Left lung (tissue), 10 donors: ENCODE data around the gene DPH7. TPM values are rescaled to one million over a fixed set of nuclear protein-coding genes. Genes with fewer than 3 reads are reported as not detected.

Source experiments
- ATAC-seq: fragments of 200-7000 bp; cut with Tn5 transposase; one replicate; pipeline ENCODE4 v1.9.1; 2020; ENCODE audit warnings: moderate library complexity
- DNase-seq, 4 donors: peaks; one replicate each; pipeline ENCODE4 v3.0.0-alpha.2; 2013 to 2020
- H3K27ac ChIP-seq, 2 donors: fragments of 200-600 bp; sonication (generic) in 1 of 2; one replicate each; pipeline versions ENCODE4 v1.5.0 to v1.8.0; 2020 to 2021
- H3K27me3 ChIP-seq, 2 donors: fragments of 200-600 bp; sonication (generic) in 1 of 2; one replicate each; pipeline versions ENCODE4 v1.5.0 to v1.8.0; 2020 to 2021
- H3K36me3 ChIP-seq, 2 donors: fragments of 200-600 bp; sonication (generic) in 1 of 2; one replicate each; pipeline versions ENCODE4 v1.5.0 to v1.8.0; 2020 to 2021
- H3K4me1 ChIP-seq, 2 donors: fragments of 200-600 bp; one replicate each; pipeline ENCODE4 v1.8.0; 2021
- H3K4me3 ChIP-seq, 2 donors: fragments of 200-600 bp; sonication (generic) in 1 of 2; one replicate each; pipeline versions ENCODE4 v1.5.0 to v1.8.0; 2020 to 2021; ENCODE audit warnings: mild to moderate bottlenecking in 1 of 2
- H3K9me3 ChIP-seq, 2 donors: fragments of 200-600 bp; sonication (generic) in 1 of 2; one replicate each; pipeline versions ENCODE4 v1.5.0 to v1.8.0; 2020 to 2021
- intact Hi-C, 2 donors: fragments of 100-400 bp; cut with DNase I; formaldehyde crosslinking; loops; one replicate each; pipeline versions ENCODE4 v1.11.2 to v1.14.2; 2022
- polyA plus RNA-seq, 6 donors: library from polyadenylated mRNA; unstranded; fragments of 120-200 nt; gene quantifications; one replicate each; pipeline ENCODE4 v1.2.1, GENCODE V29; 2013; ENCODE audit not compliant: insufficient read length in 6 of 6
- total RNA-seq, 2 donors: library from RNA; stranded (reverse); fragmentation: NEBNext Ultra II Directional; extraction: Animal tissue kit (Norgen Biotek cat#: 25700); gene quantifications; one replicate each; pipeline ENCODE4 v1.2.1, GENCODE V29; 2021
- TF ChIP-seq, protein P1 (sequence below), 2 donors: fragments of 200-600 bp; sonication (generic) in 1 of 2; IDR thresholded peaks; one replicate each; pipeline versions ENCODE4 v1.5.0 to v1.8.0; 2021; ENCODE audit warnings: antibody characterized with exemption in 2 of 2
- donor health status: DM: no; HTN: yes; CAD: no.
- donor health status: DM: no; HTN: no; CAD: no.

The DPH7 gene
- total and polyA plus RNA-seq, 8 donors = 25.6 to 69.2 (median 51.7) TPM

- TF ChIP-seq, protein P1, sequence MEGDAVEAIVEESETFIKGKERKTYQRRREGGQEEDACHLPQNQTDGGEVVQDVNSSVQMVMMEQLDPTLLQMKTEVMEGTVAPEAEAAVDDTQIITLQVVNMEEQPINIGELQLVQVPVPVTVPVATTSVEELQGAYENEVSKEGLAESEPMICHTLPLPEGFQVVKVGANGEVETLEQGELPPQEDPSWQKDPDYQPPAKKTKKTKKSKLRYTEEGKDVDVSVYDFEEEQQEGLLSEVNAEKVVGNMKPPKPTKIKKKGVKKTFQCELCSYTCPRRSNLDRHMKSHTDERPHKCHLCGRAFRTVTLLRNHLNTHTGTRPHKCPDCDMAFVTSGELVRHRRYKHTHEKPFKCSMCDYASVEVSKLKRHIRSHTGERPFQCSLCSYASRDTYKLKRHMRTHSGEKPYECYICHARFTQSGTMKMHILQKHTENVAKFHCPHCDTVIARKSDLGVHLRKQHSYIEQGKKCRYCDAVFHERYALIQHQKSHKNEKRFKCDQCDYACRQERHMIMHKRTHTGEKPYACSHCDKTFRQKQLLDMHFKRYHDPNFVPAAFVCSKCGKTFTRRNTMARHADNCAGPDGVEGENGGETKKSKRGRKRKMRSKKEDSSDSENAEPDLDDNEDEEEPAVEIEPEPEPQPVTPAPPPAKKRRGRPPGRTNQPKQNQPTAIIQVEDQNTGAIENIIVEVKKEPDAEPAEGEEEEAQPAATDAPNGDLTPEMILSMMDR (IDR thresholded peaks at IDR 0.05) = no peak
- no peak overlapping the region for H3K27ac ChIP-seq
- peaks cover 0 to 11% of the 10 kb centered on the region in 2 donors for H3K36me3 ChIP-seq
- H3K27me3 ChIP-seq = no peaks in the 10 kb centered on the region
- no peak for ATAC-seq
- H3K9me3 ChIP-seq = no peaks in the 10 kb centered on the region
- peaks cover 22 to 60% of the 10 kb centered on the region in 2 donors for H3K4me1 ChIP-seq
- intact Hi-C loops = no loop called here
- no peak for DNase-seq
- H3K4me3 ChIP-seq = peak overlapping the region in 1 of 2 donors; percentile 77
Measured at GRCh38 chr9:137620581-137620980, 41.9 kb upstream of the DPH7 start.

GRCh38 chr9:137620048-137620405 lies 41.3 kb upstream of the DPH7 start:
- Histone ChIP-seq H3K9me3 (no peaks in the 10 kb centered on the region), H3K4me3 (peak overlapping the region; percentile 77 to 78), H3K27ac (peak overlapping the region; percentile 67 to 88), H3K36me3 (peaks cover 0 to 16% of the 10 kb centered on the region in 2 donors), H3K27me3 (no peaks in the 10 kb centered on the region), H3K4me1 (peaks cover 22 to 57% of the 10 kb centered on the region in 2 donors)
- ATAC-seq = no peak
- DNase-seq = no peak
- TF ChIP-seq, protein P1 (IDR thresholded peaks at IDR 0.05) = no peak
- intact Hi-C loops = no loop called here

GRCh38 chr9:137619240-137620047 lies 40.7 kb upstream of the DPH7 start:
- H3K4me1 ChIP-seq = peaks cover 22 to 54% of the 10 kb centered on the region in 2 donors
- intact Hi-C loops = no loop called here
- peaks cover 0 to 22% of the 10 kb centered on the region in 2 donors for H3K36me3 ChIP-seq
- TF ChIP-seq, protein P1 (IDR thresholded peaks at IDR 0.05) = no peak
- peak overlapping the region; percentile 67 to 88 for H3K27ac ChIP-seq
- DNase-seq (peak in 2 of 4 donors; percentile 42 to 86), ATAC-seq (peak; percentile 5)
- peak overlapping the region; percentile 77 to 78 for H3K4me3 ChIP-seq
- no peaks in the 10 kb centered on the region for H3K27me3 ChIP-seq
- H3K9me3 ChIP-seq = no peaks in the 10 kb centered on the region

DNA sequence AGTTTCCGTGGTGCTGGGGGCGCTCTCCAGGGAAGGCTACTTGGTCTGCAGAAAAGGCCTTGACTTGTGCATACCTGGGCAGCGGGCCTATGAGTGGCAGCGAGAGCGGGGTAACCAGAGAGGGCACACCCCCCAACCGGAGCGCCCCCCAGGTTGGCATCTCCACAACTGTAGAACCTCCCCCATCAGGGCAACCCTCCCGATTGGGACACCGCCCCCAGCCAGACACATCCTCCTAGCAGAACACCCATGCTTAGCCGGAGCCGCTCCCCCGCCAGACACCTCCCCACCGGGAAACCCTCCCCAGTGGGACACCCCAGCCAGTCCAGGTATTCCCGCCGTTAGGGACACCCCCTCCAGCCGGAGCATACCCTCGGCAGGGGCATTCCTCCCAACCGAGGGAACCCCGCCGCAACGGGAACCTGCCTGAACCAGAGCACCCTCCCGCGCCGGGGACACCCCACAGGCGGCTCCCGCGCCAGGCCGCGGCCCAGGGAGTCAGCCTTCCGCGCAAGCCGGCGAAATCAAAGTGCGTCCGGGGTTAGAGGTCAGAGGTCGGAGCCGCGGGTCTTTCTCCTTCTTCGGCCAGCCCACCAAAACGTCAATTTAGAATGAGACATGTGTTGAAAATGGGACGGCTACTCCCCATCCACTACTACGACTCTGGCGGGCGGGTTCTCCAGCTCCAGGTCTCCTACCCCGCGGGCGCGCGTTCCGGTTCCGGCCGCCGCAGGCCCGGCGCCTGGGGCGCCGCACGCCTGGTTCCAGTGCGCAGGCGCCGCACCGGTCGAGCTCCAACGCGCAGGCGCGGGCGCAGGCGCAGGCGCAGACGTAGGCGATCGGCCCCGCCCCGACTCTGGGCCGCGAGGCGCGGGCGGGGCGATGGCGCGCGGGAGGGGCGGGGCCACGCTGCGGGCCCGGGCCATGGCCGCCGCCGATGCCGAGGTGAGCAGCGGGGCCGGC lies 39.7 kb upstream of the DPH7 start, which contains the start of gene EHMT1:
TSS of gene EHMT1 (plus strand) at position 901 of the 963 bp plus-strand sequence. CDS start at position 925, 24 bp downstream.
- Histone ChIP-seq H3K36me3 (peaks cover 0 to 33% of the 10 kb centered on the region in 2 donors), H3K9me3 (no peaks in the 10 kb centered on the region), H3K27ac (peak within 1 kb of the TSS; percentile 87 to 91), H3K27me3 (no peaks in the 10 kb centered on the region), H3K4me3 (peak within 1 kb of the TSS; percentile 77 to 86), H3K4me1 (peaks cover 22 to 61% of the 10 kb centered on the region in 2 donors)
- DNase-seq (peak; percentile 81 to 95 (median 91)), ATAC-seq (peak; percentile 76)
- TF ChIP-seq, protein P1 (IDR thresholded peaks at IDR 0.05) = no peak
- intact Hi-C loops = no loop called here
